Neural cell (in vitro differentiated cells): ENCODE data around the gene CRIM1.

Experiments used
- EP300 ChIP-seq: fragments of 450-650 bp; conservative IDR thresholded peaks from 2 replicates; pipeline ENCODE4 v1.6.1; 2014; ENCODE audit warnings: antibody characterized with exemption, mild to moderate bottlenecking, moderate library complexity; ENCODE audit not compliant: poor library complexity, severe bottlenecking
- EZH2 ChIP-seq: fragments of 200-600, 300-800 bp; shearing (Covaris generic), sonication (generic); IDR thresholded peaks from 2 replicates; pipeline ENCODE4 v1.6.1; 2014; ENCODE audit warnings: antibody characterized with exemption, low read length, borderline replicate concordance, mild to moderate bottlenecking; ENCODE audit not compliant: insufficient read depth, poor library complexity, severe bottlenecking
- MXI1 ChIP-seq: fragments of 450-650 bp; conservative IDR thresholded peaks from 2 replicates; pipeline ENCODE4 v1.6.1; 2014; ENCODE audit warnings: antibody characterized with exemption, mild to moderate bottlenecking; ENCODE audit not compliant: poor library complexity, severe bottlenecking
- POLR2AphosphoS5 ChIP-seq: IDR thresholded peaks from 2 replicates; pipeline ENCODE4 v1.6.1; 2012
- RAD21 ChIP-seq: fragments of 450-650 bp; conservative IDR thresholded peaks from 2 replicates; pipeline ENCODE4 v1.6.1; 2014; ENCODE audit warnings: antibody characterized with exemption, mild to moderate bottlenecking, moderate library complexity
- SMC3 ChIP-seq: fragments of 450-650 bp; conservative IDR thresholded peaks from 2 replicates; pipeline ENCODE4 v1.6.1; 2014; ENCODE audit warnings: antibody characterized with exemption, mild to moderate bottlenecking, moderate library complexity; ENCODE audit not compliant: poor library complexity
- TAF1 ChIP-seq: IDR thresholded peaks from 2 replicates; pipeline ENCODE4 v1.6.1; 2012; ENCODE audit warnings: low read depth
- TF ChIP-seq, protein P1 (sequence below): fragments of 450-650 bp; IDR thresholded peaks from 2 replicates; pipeline ENCODE4 v1.5.1; 2014; ENCODE audit warnings: antibody characterized with exemption, mild to moderate bottlenecking, moderate library complexity; ENCODE audit not compliant: poor library complexity, severe bottlenecking

GRCh38 chr2:36582538-36582937, 227.0 kb downstream of the CRIM1 start:
- TF ChIP-seq, protein P1, sequence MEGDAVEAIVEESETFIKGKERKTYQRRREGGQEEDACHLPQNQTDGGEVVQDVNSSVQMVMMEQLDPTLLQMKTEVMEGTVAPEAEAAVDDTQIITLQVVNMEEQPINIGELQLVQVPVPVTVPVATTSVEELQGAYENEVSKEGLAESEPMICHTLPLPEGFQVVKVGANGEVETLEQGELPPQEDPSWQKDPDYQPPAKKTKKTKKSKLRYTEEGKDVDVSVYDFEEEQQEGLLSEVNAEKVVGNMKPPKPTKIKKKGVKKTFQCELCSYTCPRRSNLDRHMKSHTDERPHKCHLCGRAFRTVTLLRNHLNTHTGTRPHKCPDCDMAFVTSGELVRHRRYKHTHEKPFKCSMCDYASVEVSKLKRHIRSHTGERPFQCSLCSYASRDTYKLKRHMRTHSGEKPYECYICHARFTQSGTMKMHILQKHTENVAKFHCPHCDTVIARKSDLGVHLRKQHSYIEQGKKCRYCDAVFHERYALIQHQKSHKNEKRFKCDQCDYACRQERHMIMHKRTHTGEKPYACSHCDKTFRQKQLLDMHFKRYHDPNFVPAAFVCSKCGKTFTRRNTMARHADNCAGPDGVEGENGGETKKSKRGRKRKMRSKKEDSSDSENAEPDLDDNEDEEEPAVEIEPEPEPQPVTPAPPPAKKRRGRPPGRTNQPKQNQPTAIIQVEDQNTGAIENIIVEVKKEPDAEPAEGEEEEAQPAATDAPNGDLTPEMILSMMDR, result no peak
- TF ChIP-seq SMC3, result no peak
- no peak for TF ChIP-seq MXI1
- no peak for TF ChIP-seq POLR2AphosphoS5
- TF ChIP-seq EZH2, result no peak
- no peak for TF ChIP-seq EP300
- no peak for TF ChIP-seq TAF1
- no peak for TF ChIP-seq RAD21
